Measurements from ENCODE around the gene CPXM2. TPM values are rescaled to one million over a fixed set of nuclear protein-coding genes. Genes with fewer than 3 reads are reported as not detected.

CPXM2 gene
- total and polyA plus RNA-seq, 9 of the 15 experiments (the other 6 are each of a cell fraction or from before 2014, with no cell fraction given) = not detected

GRCh38 chr10:123798856-123799255 lies 92.8 kb downstream of the CPXM2 start (continued):
- TF ChIP-seq REST (IDR thresholded peaks at IDR 0.05; ENCODE audit: borderline replicate concordance) (no peak), REST (CRISPR knock-in tag; IDR thresholded peaks at IDR 0.05; ENCODE audit: low read depth) (no peak), SMAD4 (CRISPR knock-in tag; conservative IDR thresholded peaks at IDR 0.05) (no peak), CCNT2 (IDR thresholded peaks at IDR 0.05; ENCODE audit: borderline replicate concordance, extremely low read depth, insufficient read length, low read depth, low read length) (no peak), JUNB (CRISPR knock-in tag; conservative IDR thresholded peaks at IDR 0.05) (no peak), NR0B1 (IDR thresholded peaks at IDR 0.05; ENCODE audit: partially characterized antibody) (no peak), U2AF1 (optimal IDR thresholded peaks at IDR 0.05; ENCODE audit: low read depth, low read length) (no peak), TRIM24 (IDR thresholded peaks at IDR 0.05) (no peak), KDM5B (IDR thresholded peaks at IDR 0.05; ENCODE audit: insufficient replicate concordance, low read depth, low read length) (no peak), FOSL1 (tag; conservative IDR thresholded peaks at IDR 0.05) (no peak), CCAR2 (IDR thresholded peaks at IDR 0.05; ENCODE audit: low read depth, low read length) (no peak), ZNF277 (CRISPR knock-in tag; IDR thresholded peaks at IDR 0.05; ENCODE audit: borderline replicate concordance) (no peak)

All from K562 (cell line).